ENCODE measurements around the gene TARS1. TPM values are rescaled to one million over a fixed set of nuclear protein-coding genes. Genes with fewer than 3 reads are reported as not detected.

Gene TARS1
- total and polyA plus RNA-seq, 2 donors from 2014 or later, result 66.0 to 99.5 TPM

DNA sequence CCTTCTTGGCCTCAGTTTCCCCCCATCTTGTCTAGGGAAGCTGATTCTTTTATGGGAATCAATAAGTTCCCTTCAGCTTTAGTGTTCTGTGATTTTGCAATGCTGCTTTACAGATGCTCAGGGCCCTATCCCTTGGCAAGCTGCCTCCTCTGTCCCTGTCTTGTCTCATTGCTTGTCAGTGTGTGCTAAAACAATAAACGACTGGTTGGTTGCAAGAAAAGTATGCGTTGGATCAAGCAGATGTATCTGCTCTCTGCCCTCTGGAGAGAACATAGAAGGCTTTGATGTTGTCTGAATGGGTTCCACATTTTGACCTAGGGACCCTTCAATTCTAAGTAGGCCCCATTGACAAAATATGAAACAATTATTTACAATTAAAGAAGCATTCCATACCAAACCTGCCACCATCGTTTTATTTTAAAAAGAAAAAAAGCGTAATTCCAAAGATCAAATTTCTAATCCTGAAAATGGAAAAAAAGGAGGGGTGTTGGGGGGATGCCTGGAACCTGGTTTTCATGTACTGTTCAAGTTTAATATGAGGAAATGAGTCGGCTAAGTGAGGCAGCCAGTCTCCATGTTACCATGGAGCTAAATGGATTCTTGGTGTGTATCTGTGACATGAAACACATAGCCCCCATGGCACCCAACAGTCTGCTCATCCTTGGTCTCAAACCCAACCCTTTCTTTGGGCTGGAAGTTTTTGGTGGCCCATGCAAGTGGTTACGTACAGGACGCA, 31.2 kb upstream of the TARS1 start:
- FAIRE-seq (no peak), DNase-seq (no peak)
- no peaks in the 10 kb centered on the region for H3K9me3 ChIP-seq (ENCODE audit: control insufficient read depth in 2 of 3, insufficient read depth in 1 of 3, low read length in 3 of 3)
- no peaks in the 10 kb centered on the region for H3K36me3 ChIP-seq (ENCODE audit: control insufficient read depth in 2 of 3, insufficient read depth in 3 of 3, low read length in 3 of 3)
- intact Hi-C loops (cut with DNase I), result no loop called here
- H3K27me3 ChIP-seq (ENCODE audit: control insufficient read depth, insufficient read depth, low read length), result no peaks in the 10 kb centered on the region
- H3K4me1 ChIP-seq (ENCODE audit: control insufficient read depth in 2 of 3, insufficient read depth in 2 of 3, low read depth in 1 of 3, low read length in 3 of 3), result no peaks in the 10 kb centered on the region
- no peak overlapping the region for H3K4me3 ChIP-seq (ENCODE audit: low read length in 3 of 3)
- TF ChIP-seq, protein P1, sequence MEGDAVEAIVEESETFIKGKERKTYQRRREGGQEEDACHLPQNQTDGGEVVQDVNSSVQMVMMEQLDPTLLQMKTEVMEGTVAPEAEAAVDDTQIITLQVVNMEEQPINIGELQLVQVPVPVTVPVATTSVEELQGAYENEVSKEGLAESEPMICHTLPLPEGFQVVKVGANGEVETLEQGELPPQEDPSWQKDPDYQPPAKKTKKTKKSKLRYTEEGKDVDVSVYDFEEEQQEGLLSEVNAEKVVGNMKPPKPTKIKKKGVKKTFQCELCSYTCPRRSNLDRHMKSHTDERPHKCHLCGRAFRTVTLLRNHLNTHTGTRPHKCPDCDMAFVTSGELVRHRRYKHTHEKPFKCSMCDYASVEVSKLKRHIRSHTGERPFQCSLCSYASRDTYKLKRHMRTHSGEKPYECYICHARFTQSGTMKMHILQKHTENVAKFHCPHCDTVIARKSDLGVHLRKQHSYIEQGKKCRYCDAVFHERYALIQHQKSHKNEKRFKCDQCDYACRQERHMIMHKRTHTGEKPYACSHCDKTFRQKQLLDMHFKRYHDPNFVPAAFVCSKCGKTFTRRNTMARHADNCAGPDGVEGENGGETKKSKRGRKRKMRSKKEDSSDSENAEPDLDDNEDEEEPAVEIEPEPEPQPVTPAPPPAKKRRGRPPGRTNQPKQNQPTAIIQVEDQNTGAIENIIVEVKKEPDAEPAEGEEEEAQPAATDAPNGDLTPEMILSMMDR (IDR thresholded peaks at IDR 0.05; ENCODE audit: borderline replicate concordance, extremely low read depth, insufficient read depth), result no peak
- H3K9ac ChIP-seq (ENCODE audit: low read length in 3 of 3), result no peak overlapping the region
- no peak overlapping the region for H3K27ac ChIP-seq (ENCODE audit: low read depth in 2 of 2, low read length in 2 of 2)

DNA sequence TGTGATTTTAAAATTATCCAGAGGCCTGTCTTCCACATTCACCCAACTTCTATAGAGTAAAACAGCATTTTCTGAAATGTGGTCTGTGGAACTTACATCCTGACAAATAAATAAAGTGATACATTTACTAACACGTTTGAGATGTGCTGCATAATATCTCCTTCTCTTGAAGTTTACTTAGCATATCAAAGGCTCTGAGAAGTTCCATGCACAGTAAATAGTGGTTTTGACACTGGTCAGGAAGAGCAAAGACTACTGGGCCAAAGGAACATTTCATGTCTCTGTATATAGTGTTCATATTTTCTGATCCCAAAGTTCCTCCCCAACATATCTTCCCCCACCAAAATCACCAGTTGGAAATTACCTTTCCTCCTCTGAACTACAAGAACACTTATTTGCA, 30.5 kb upstream of the TARS1 start:
- no peaks in the 10 kb centered on the region for H3K27me3 ChIP-seq (ENCODE audit: control insufficient read depth, insufficient read depth, low read length)
- no peaks in the 10 kb centered on the region for H3K4me1 ChIP-seq (ENCODE audit: control insufficient read depth in 2 of 3, insufficient read depth in 2 of 3, low read depth in 1 of 3, low read length in 3 of 3)
- intact Hi-C loops (cut with DNase I), result no loop called here
- H3K4me3 ChIP-seq (ENCODE audit: low read length in 3 of 3), result no peak overlapping the region
- no peak overlapping the region for H3K27ac ChIP-seq (ENCODE audit: low read depth in 2 of 2, low read length in 2 of 2)
- FAIRE-seq (no peak), DNase-seq (no peak)
- H3K9me3 ChIP-seq (ENCODE audit: control insufficient read depth in 2 of 3, insufficient read depth in 1 of 3, low read length in 3 of 3), result no peaks in the 10 kb centered on the region
- H3K9ac ChIP-seq (ENCODE audit: low read length in 3 of 3), result no peak overlapping the region
- TF ChIP-seq, protein P1 (IDR thresholded peaks at IDR 0.05; ENCODE audit: borderline replicate concordance, extremely low read depth, insufficient read depth), result no peak
- H3K36me3 ChIP-seq (ENCODE audit: control insufficient read depth in 2 of 3, insufficient read depth in 3 of 3, low read length in 3 of 3), result no peaks in the 10 kb centered on the region

DNA sequence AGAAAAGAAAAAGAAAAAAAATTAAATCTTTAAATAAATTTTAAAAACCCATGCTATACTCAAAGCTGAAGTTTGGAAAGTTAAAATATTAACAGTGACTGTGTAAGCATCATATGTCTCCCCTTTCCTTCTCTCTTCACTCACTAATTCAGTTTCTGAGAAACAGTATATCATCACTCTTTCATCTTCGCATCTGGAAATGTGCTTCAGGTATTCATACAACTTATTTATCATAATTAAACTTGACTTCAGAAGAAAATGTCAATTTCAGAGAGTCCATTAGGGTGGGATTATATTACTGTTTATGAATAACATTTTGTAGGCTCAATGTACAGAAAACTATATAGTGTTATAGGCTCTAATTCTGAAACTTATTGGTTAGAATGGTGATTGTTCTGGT, 29.3 kb upstream of the TARS1 start:
- no peak for FAIRE-seq
- TF ChIP-seq, protein P1 (IDR thresholded peaks at IDR 0.05; ENCODE audit: borderline replicate concordance, extremely low read depth, insufficient read depth), result no peak

More for the DNA sequence above, 29.3 kb upstream of the TARS1 start:
- intact Hi-C loops (cut with DNase I), result no loop called here
- Histone ChIP-seq H3K9ac (ENCODE audit: low read length in 3 of 3) (no peak overlapping the region), H3K4me3 (ENCODE audit: low read length in 3 of 3) (no peak overlapping the region), H3K27me3 (ENCODE audit: control insufficient read depth, insufficient read depth, low read length) (no peaks in the 10 kb centered on the region), H3K4me1 (ENCODE audit: control insufficient read depth in 2 of 3, insufficient read depth in 2 of 3, low read depth in 1 of 3, low read length in 3 of 3) (no peaks in the 10 kb centered on the region), H3K36me3 (ENCODE audit: control insufficient read depth in 2 of 3, insufficient read depth in 3 of 3, low read length in 3 of 3) (no peaks in the 10 kb centered on the region), H3K27ac (ENCODE audit: low read depth in 2 of 2, low read length in 2 of 2) (no peak overlapping the region), H3K9me3 (ENCODE audit: control insufficient read depth in 2 of 3, insufficient read depth in 1 of 3, low read length in 3 of 3) (no peaks in the 10 kb centered on the region)
- DNase-seq, result no peak
